ENCODE data around the gene VASH1.
"Not testable (repeated sequence)": the region's sequence is repeated elsewhere in the genome, so short reads cannot be mapped to it uniquely, and the experiment has no call there.

The VASH1 gene

DNA sequence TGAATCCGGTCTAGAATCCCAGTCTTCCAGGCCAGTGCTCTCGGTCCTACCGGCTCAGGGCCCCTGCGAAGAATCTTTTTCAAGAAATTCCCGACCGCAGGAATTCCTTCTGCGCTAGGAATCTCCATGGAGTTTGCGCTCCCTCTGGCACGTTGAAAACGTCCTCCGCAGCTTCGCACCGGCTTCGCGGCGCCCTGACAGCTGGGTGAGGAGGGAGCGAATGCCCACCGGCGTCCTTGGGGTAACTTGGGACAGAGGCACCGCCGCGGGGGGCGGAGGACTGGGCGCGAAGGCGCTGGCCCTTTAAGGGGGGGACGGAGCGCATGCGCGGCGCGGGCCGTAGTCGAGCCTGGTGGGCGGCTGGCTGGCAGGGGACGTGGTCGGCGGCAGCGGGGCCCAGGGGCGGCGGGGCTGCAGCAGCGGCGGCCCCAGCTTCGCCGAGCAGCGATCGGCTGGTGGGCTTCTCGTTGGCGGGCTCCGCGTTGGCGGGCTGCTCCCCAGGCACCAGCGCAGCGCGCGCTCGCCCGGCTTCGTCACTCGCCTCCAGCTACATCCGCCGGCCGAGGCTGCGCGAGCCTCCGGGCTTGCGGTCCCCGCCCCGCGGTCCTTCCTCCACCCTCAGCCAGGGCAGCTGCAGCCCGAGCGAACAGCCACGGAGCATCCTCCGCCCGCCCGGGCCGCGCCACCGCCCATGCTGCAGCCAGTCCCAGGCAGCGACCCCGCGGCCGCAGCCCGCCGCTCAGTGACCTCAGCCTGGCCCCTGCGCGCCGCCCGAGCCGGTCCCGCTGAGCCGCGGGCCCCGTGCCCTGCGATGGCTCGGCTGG, at the start of gene VASH1:
Gene VASH1, plus strand, starts transcription at position 333 of the 824 bp plus-strand sequence. CDS start 1,354 bp downstream, outside the sequence.
- peak; percentile 51 for DNase-seq

DNA sequence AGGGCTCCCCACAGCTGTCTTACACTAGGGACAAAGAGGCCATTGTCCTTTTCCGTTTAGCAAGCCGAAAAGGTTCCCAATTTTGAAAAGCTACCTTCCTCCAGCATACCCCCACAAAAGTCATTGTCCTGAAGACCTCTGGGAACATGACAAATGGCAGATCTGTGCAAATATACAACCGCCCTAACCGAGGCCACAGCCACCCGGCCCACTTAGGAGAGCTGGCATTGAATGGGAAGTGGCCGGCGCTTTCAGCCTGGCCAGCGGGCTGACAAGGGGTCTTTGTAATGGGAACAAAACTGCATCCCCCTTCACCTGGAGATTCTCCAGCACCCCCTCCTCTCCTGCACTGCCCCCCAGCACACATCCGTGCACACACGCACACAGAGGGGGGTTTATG, 48.1 kb upstream of the VASH1 start:
- DNase-seq: no peak

DNA sequence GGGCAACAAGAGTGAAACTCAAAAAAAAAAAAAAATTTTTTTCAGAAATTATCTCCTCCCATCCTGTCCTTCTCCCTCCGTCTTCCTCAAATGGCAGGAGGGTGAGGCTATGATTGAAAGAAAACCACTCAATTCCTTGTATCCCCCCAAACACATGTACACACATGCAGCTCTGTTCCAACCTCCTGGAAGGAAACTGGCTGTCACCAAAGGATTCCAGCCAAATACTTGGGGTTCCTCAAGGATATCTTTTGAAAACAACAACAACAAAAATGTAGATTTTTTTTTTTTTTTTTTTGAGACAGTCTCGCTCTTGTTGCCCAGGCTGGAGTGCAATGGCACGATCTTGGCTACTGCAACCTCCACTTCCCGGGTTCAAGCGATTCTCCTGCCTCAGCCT, 46.8 kb upstream of the VASH1 start:
- no peak for DNase-seq

DNA sequence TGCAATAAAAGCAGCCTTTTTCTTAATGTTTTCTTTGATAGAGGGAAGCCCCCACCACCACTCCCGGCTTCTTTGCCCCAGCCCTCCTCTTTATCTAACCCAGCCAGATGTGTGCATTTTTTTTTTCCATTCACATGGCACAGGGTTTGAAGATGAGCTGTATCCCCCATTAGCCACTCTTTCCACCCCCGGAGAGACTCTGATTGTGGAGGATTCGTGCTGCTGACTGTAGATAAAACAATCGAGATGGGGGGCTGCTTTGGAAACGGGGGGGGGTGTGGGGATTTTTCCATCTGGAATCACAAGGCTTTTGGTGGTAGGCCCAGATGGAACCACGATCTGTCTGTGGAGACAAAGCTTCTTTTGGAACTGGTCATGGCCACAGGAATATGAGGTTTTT, 46.2 kb upstream of the VASH1 start:
- no peak for DNase-seq

DNA sequence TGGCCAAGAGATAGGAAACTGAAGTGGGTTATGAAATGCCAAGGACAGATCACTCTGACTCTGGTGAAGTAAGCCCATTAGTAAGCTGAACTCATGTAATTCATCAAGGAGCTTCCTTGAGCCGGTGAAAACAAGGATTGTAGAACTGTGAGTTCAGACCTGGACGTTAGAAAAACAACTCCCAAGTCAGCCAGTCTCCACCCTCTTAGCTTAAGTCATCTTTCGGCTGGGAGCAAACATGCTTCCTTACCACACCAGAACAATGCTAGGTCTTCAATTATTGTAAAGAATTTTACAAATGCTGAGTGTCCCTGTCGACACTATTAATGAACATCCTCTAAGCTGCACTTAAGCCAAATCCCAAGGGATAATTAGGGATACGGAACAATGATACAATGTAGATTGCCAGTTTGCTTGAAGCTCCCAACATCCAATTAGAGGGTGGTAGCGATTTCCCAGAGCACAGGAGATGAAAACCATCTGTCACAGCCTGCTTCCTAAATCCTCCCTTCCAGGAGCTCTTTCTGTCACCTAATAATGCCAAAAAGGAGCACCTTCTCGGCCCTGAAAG, 45.7 kb upstream of the VASH1 start:
- DNase-seq: no peak

DNA sequence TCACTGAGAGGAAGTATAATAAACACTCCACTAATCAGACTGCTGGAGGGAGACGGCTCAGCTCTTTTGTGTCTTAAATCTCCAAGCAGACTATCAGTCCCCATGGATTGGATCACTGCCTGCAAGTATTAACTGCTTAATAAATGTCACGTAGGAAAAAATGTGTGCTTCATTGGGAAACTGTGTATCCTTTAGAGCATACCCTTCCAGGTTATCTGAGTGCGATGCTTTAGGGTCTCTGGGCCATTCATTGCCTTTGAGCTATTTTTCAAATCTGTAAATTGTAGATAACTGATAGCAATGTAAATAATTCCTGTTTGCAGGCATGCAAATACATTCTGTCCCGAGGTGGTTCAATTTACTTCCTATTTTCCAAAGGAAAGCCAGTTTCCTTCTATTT, 45.0 kb upstream of the VASH1 start:
- DNase-seq: no peak

DNA sequence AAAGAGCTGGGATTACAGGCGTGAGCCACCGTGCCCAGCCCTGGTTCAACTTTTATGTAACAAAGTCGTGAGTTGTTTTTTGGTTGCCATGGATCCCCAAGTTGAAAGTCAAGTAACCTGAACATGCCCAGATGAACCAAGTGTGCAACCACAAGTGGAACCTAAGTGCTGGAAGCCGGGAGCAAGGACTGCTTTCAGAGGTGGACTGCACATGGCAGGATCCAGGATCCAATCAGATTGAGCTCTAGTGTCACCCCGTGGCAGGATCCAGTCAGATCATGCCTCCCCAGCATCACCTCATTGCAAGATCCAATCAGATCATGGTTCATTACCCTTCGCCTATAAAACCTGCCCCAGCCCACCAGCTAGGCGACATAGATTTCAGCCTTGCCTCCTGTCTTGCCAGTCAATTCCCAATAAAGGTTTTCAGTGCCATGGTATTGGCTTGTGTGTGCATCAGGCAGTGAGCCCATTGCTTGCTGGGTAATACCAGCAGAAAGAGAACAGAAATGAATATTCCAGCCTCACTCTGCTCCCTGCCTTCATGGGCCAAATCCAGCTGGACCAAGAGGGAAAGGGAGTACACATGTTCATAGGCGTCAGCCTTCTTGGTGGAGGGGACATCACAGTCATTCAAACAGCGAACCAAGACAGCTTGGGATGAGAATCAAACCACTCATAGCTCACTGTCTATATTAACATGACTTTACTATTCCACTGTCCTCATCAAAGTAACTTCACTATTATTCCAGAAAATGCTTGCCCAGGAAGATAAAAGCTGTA, 43.6 kb upstream of the VASH1 start:
- DNase-seq: no peak

DNA sequence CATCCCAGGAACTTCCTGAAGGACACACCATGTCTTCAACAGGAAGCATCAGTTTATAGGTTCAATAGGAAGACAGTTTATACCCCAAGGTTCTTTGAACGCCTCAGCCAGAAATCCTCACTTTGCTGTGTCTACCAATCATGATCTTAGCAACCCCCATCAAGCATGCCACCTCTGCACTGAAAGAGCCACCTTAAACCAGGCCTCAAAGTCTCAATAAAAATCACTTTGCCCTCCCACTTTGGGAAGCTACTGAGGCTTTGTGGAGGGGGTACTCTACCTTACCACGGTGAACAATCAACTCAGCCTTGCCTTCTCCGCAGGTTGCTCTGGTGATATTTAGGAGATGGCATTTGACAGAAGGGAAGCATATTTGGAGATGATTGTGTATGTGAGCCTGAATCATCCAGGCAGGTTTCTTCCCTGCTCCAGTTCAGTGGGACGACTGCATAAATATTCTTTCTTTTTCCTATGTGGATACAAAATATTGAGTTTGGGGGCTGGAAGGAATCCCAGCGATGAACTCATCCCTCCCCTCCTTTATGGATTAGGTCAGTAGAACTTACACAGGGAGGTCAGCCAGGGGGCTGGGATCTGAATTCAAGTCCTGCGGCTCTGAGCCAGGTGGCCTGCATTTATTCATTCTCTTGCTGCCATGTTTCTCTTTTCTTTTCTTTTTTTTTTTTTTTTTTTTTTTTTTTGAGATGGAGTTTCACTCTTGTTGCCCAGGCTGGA, 42.8 kb upstream of the VASH1 start:
- DNase-seq: no peak

DNA sequence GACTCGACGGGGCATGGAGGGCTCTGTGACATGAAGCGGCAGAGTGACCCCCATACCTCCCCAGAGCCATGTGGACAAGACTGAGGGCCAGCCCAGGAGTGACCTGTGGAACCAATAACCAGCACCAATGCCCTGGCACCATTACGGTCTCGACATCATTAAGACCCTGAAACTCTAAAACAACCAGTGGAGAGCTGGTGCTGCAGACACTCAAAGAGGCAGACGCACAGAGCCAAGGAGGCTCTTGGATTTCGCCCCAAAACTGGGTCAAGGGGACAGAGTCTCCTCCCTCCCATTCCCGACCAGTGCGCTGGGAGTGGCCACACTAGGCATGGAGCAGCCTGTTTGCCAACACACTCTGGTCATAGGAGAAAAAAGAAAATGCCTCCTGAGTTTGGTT, 41.6 kb upstream of the VASH1 start:
- DNase-seq: no peak

DNA sequence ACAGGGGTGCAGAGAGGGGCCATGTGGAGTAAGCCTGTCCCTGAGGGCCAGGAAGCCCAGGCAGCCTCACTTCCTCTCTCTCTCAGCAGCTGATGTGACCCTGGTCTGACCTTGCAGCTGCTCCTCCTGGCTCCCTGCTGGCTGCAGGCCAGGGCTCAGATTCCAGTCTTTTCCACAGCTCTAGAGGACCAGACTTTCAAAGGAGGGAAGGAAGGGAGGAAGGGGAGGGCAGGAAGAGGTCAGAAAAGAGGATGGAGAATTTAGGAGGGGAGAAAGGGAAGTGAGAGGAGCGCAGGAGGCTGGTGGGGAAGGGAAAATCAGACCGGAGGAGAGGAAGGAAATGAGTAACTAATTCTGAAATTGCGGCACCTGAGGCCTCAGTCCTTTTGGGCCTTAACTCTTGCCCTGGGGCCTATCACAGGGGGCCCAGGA, 40.9 kb upstream of the VASH1 start:
- no peak for DNase-seq

DNA sequence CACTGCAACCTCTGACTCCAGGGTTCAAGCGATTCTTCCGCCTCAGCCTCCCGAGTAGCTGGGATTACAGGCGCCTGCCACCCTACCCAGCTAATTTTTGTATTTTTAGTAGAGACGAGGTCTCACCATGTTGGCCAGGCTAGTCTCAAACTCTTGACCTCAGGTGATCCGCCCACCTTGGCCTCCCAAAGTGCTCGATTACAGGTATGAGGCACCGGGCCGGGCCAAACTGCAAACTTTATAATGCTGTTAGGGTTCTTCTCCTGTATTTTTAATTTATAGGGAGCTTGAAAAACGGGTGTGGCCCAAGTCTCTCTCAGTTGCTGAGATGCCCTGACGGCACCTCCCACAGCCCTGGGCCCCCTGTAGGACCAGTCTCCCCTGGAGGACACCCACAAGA, 39.8 kb upstream of the VASH1 start:
- not testable (repeated sequence) for DNase-seq

DNA sequence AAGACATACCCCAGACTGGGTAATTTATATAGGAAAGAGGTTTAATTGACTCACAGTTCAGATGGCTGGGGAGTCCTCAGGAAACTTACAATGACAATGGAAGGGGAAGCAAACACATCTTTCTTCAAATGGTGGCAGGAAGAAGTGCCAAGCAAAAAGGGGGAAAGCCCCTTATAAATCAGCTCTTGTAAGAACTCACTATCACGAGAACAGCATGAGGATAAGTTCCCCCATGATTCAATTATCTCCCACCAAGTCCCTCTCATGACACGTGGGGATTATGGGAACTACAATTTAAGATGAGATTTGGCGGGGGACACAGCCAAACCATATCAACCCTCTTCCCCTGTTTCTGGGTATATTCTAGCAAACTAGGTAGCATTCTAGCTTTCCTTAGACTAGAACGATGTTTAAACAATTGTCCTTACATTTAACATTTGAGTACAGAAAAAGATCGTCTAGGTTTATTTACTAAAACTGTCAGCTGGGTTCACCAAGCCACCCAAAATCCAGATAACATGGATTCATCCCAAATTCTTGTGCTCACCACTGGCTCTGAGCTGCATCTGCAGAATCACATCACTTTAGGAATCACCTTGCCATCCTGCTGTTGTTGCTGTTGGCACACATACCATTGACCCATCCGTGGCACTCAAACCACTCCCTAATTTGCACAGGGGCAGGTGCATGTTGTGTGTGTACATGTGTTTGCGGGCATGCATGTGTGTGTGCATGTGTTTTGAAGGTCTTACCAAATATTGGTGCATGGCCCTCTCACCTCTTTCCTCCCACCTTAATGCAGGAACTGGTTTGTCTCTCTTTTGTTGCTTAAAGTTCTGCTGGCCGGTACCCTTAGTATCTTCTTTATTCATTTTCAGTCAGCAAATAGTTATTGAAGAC, 36.4 kb upstream of the VASH1 start:
- no peak for DNase-seq

DNA sequence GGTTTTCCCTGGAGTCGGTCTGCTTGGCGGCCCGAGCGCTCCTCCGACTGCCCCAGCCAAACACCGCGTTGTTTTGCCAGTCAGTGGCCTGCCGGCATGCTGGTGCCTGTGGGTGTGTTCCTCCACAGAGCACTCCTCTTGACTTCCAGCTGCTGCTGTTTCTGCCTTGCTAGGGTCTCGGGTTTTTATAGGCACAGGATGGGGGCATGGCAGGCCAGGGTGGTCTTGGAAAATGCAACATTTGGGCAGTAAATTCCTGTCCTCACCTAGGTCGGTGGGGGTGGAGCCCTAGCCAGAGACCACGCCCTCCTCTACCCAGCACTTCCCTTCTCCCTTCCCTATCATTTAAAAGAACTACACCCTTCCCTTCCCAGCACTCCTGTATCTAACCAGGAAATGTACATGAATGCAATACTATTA, 34.7 kb upstream of the VASH1 start:
- no peak for DNase-seq

DNA sequence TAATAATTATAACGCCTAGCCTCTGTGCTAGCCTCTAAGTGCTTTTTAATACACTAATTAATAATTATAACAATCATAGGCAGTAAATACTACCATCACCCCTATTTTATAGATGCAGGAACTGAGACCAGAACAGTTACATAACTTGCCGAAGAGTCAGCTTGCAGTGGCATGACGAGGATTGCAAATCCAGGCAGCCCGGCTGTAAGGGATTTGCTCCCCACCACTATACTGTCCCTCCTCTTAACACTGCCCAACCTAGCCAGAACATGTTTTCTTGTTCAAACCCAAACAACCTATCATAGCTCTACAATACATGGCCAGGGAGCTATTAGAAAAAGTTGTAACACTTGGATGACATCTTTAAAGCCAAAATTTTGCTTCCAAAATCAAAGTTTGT, 33.9 kb upstream of the VASH1 start:
- no peak for DNase-seq

DNA sequence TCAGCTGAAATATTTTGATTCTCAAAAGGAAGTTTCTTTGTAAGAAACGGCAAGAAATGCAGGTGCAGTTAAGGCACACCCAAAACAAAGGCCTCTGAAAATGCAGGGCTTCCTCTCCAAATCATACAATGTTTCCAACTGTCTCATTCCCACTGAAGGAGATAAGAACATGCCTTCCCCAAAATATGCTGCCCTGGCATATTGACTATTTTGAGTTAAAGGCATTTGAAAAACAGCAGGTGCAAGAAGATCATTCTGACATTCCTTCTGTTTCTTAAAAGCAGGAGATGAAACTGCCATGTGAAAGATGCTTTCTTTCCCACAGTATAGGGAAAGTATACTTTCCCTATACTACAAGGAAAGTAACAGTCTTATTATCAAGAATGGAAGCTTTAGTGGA, 33.4 kb upstream of the VASH1 start:
- no peak for DNase-seq

DNA sequence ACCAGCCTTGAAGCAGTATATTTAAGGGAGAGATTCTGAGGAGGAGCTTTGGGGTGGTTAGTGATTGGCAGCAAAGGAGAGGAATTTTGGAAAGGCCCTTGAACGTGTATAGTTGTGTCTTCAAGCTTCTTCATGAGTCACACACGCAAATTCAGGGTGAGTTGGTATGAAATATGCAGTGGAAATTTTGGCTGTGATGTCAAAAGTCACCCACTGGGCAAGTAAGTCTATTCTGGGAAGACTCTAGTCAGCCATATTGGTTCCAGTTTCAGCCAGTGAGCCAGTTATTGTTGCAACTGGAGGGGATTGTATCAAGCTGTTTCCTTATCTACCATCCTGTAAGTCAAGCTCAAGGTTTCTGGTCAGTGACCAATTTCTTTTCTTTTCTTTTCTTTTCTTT, 32.0 kb upstream of the VASH1 start:
- no peak for DNase-seq

DNA sequence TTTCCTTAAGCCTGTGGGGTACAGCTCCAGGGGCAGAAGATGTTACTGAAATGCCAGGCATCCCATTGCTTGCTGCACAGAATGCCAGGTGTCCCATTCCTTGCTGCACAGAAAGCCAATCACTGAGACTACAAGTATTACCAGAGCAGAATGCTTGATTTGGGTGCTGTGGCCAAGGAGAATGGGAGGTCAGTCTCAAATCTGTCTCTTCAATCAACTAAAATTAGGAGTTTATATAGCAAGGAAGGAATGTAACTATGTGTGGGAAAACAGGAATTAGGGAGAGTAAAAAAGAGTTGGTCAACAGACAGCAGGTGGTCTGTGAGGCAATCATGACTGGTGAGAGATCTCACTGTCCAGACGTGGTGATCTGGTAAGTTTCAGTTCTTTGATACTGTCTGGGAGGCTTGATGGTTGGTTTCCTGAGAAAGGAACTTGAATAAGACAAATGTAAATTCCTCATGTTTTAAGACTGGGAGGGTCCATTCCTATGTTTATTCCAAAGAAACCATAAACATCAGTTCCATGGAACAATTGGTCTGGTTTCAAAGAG, 31.2 kb upstream of the VASH1 start:
- no peak for DNase-seq

DNA sequence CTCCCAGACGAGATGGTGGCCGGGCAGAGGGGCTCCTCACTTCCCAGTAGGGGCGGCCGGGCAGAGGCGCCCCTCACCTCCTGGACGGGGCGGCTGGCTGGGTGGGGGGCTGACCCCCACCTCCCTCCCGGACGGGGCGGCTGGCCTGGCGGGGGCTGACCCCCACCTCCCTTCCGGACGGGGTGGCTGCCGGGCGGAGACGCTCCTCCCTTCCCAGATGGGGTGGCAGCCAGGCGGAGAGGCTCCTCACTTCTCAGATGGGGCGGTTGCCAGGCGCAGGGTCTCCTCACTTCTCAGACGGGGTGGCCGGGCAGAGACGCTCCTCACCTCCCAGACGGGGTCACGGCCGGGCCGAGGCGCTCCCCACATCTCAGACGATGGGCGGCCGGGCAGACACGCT, 26.8 kb upstream of the VASH1 start:
- not testable (repeated sequence) for DNase-seq

DNA sequence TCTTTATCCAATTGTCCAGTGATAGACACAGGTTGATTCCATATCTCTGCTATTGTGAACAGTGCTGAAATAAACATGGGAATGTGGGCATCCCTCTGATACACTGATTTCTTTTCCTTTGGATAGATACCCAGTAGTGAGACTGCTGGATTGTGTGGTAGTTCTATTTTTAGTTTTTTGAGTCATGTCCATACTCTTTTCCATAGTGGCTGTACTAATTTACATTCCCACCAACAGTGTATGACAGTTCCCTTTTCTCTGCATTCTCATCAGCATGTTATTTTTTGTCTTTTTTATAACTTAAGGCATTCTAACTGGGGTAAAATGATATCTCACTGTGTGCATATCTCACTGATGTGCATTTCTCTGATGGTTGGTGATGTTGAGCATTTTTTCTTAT, 24.8 kb upstream of the VASH1 start:
- no peak for DNase-seq

DNA sequence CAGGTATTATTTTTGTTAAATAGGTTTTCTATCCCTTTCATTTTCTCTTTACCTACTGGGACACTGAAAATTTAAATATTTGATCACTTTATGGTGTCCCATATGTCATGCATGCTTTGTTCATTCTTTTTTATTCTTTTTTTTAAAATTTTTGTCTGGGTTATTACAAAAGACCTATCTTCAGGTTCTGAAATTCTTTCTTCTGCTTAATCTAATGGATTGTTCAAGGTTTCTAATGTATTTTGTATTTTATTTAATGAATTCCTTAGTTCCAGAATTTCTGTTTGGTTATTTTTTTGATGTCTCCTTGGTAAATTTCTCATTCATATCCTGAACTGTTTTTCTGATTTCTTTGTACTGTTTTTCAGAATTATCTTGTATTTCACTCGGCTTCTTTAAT, 20.2 kb upstream of the VASH1 start:
- DNase-seq: no peak

DNA sequence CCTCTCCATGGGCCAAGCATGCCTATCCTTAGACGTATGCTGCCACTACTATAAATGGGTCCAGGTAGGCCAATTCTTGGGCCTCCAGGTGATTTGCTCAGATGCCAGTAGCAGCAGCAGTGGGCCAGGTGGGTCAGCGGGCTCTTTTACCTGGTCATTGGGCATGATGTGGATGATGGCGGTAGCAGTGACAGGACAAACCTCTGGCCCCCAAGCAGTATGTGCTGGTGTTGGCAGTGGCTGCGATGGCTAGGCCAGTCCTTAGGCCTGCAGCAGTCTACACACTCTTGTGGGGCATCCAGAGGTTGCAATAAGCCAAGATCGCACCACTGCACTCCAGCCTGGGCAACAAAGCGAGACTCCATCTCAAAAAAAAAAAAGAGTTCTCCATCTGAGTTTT, 19.1 kb upstream of the VASH1 start:
- DNase-seq: no peak

DNA sequence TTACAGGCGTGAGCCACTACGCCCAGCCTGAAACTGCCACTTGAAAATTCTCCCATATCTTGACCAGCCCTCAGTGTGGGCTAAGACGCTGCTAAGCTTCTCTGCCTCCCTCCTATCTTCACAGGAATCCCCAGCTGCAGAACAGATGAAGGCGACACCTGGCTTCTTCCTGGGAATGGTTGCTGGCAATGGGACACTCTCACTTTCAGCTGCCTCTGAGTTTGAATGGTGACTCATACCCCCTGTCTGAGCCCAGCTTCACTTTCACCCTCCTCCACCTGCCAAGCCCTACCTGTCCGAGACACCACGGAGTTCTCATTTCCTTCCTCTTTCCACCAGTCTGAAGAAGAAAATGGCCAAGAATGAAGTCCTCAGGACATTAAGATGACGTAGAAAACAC, 18.3 kb upstream of the VASH1 start:
- no peak for DNase-seq
